IMR-90 (cell line): ENCODE results near the gene RPL31. TPM values are rescaled to one million over a fixed set of nuclear protein-coding genes. Genes with fewer than 3 reads are reported as not detected.

Source experiments
- ATAC-seq: fragments of 200-7000 bp; cut with Tn5 transposase; 2 replicates; pipeline ENCODE4 v1.9.1; 2020; ENCODE audit warnings: low read depth, mild to moderate bottlenecking, moderate library complexity
- BruUV-seq: library from RNA; stranded (reverse); fragments of 400-500 nt; replicated peaks from 2 replicates; lab custom pipeline; 2021; lab: Mats Ljungman, UMichigan
- CTCF ChIA-PET: fragments of 300-600 bp; formaldehyde crosslinking; extraction: SDS; loops from one replicate; lab custom pipeline; 2021; ENCODE audit warnings: antibody characterized with exemption; lab: Yijun Ruan, JAX
- POLR2A ChIA-PET: fragments of 300-600 bp; sonication (Branson Sonifier 250); formaldehyde crosslinking; loops from one replicate; lab custom pipeline; 2022; ENCODE audit warnings: antibody characterized with exemption; ENCODE audit not compliant: unreplicated experiment; lab: Charles Lee
- DNase-seq: peaks from one replicate; pipeline ENCODE4 v3.0.0; 2013
- H2AFZ ChIP-seq: replicated peaks from 2 replicates; pipeline ENCODE3; 2013; ENCODE audit warnings: low read length, mild to moderate bottlenecking; ENCODE audit not compliant: poor library complexity
- H2AK5ac ChIP-seq: 2 replicates; pipeline ENCODE4 v1.6.1; 2013; ENCODE audit warnings: low read depth, low read length, inconsistent platforms
- H2AK9ac ChIP-seq: replicated peaks from 2 replicates; pipeline ENCODE3; 2013; ENCODE audit warnings: mild to moderate bottlenecking, low read depth, low read length, moderate library complexity; ENCODE audit not compliant: poor library complexity
- H2BK120ac ChIP-seq: 2 replicates; pipeline ENCODE4 v1.6.1; 2013; ENCODE audit warnings: low read depth, low read length, inconsistent platforms
- H2BK15ac ChIP-seq: 3 replicates; pipeline ENCODE4 v1.6.1; 2013; ENCODE audit warnings: low read depth, low read length, inconsistent platforms
- H2BK20ac ChIP-seq: 2 replicates; pipeline ENCODE4 v1.6.1; 2013; ENCODE audit warnings: low read depth, mild to moderate bottlenecking, inconsistent platforms, low read length, moderate library complexity
- H2BK5ac ChIP-seq: 2 replicates; pipeline ENCODE4 v1.6.1; 2013; ENCODE audit warnings: mild to moderate bottlenecking, low read depth, low read length, inconsistent platforms; ENCODE audit not compliant: poor library complexity, severe bottlenecking
- H3K14ac ChIP-seq: replicated peaks from 2 replicates; pipeline ENCODE4 v1.6.1; 2013; ENCODE audit warnings: low read depth, low read length, inconsistent platforms
- H3K18ac ChIP-seq: 2 replicates; pipeline ENCODE4 v1.6.1; 2013; ENCODE audit warnings: low read depth, low read length, control low read depth
- H3K23ac ChIP-seq: 2 replicates; pipeline ENCODE4 v1.6.1; 2013; ENCODE audit warnings: low read depth, low read length, inconsistent platforms
- H3K27ac ChIP-seq: 2 replicates; pipeline ENCODE4 v1.5.1; 2013; ENCODE audit warnings: mild to moderate bottlenecking, control low read depth, low read length; ENCODE audit not compliant: insufficient read depth
- H3K27me3 ChIP-seq: 2 replicates; pipeline ENCODE4 v1.6.1; 2013; ENCODE audit warnings: low read length; ENCODE audit not compliant: control insufficient read depth, insufficient read depth
- H3K36me3 ChIP-seq: 2 replicates; pipeline ENCODE4 v1.6.1; 2013; ENCODE audit warnings: low read length, mixed read lengths; ENCODE audit not compliant: control insufficient read depth, insufficient read depth
- H3K4ac ChIP-seq: 2 replicates; pipeline ENCODE4 v1.6.1; 2013; ENCODE audit warnings: low read depth, low read length, inconsistent platforms
- H3K4me1 ChIP-seq: 2 replicates; pipeline ENCODE4 v1.6.1; 2013; ENCODE audit warnings: low read length, mixed read lengths; ENCODE audit not compliant: control insufficient read depth, insufficient read depth
- H3K4me2 ChIP-seq: 2 replicates; pipeline ENCODE4 v1.6.1; 2013; ENCODE audit warnings: low read depth, mild to moderate bottlenecking, control low read depth, low read length, moderate library complexity
- H3K4me3 ChIP-seq: 2 replicates; pipeline ENCODE4 v1.5.1; 2013; ENCODE audit warnings: low read depth, mild to moderate bottlenecking, control low read depth, low read length, moderate library complexity; ENCODE audit not compliant: insufficient read depth
- H3K56ac ChIP-seq: 2 replicates; pipeline ENCODE4 v1.6.1; 2013; ENCODE audit warnings: low read length, inconsistent platforms; ENCODE audit not compliant: insufficient read depth; ENCODE audit errors: extremely low read depth
- H3K79me1 ChIP-seq, 2 experiments: 2 replicates each; pipeline ENCODE4 v1.6.1; 2013; ENCODE audit warnings: low read length in 2 of 2, inconsistent platforms in 1 of 2, low read depth in 1 of 2
- H3K9ac ChIP-seq: 2 replicates; pipeline ENCODE4 v1.6.1; 2013; ENCODE audit warnings: low read depth, low read length, control low read depth
- H3K9me1 ChIP-seq: 2 replicates; pipeline ENCODE4 v1.6.1; 2013; ENCODE audit warnings: low read length, inconsistent platforms; ENCODE audit not compliant: insufficient read depth
- H3K9me3 ChIP-seq: 2 replicates; pipeline ENCODE4 v1.6.1; 2013; ENCODE audit warnings: low read length; ENCODE audit not compliant: control insufficient read depth, insufficient read depth
- H4K20me1 ChIP-seq: 2 replicates; pipeline ENCODE4 v1.6.1; 2013; ENCODE audit warnings: low read length, inconsistent platforms; ENCODE audit not compliant: insufficient read depth
- H4K5ac ChIP-seq: 2 replicates; pipeline ENCODE4 v1.6.1; 2013; ENCODE audit warnings: mild to moderate bottlenecking, low read depth, low read length, control low read depth
- H4K8ac ChIP-seq, 2 experiments: 2 replicates each; pipeline ENCODE4 v1.6.1; 2013; ENCODE audit warnings: low read depth in 2 of 2, low read length in 2 of 2, control low read depth in 1 of 2, inconsistent platforms in 1 of 2
- H4K91ac ChIP-seq: 2 replicates; pipeline ENCODE4 v1.6.1; 2013; ENCODE audit warnings: low read depth, low read length, inconsistent platforms; ENCODE audit not compliant: insufficient read depth
- USF2 ChIP-seq: fragments of 150-350 bp; IDR thresholded peaks from 2 replicates; pipeline ENCODE4 v1.6.1; 2017; ENCODE audit warnings: mild to moderate bottlenecking, antibody characterized with exemption, low read length, low read depth
- WGBS, 2 experiments: methylation state at CpG; one replicate each; pipeline versions ENCODE4 v1.1.5 to v1.1.7; 2013; ENCODE audit warnings: missing lambda C conversion rate in 2 of 2; ENCODE audit not compliant: insufficient read length in 1 of 2; ENCODE audit errors: extremely low coverage in 2 of 2; 5-methylcytosine and 5-hydroxymethylcytosine counted together
- dilution Hi-C: fragments of 300-500 bp; cut with HindIII; formaldehyde crosslinking; loops from one replicate; pipeline ENCODE4 v1.14.3; 2018; ENCODE audit warnings: low sequenced_read_pairs; ENCODE audit not compliant: unreplicated experiment
- in situ Hi-C: fragments of 300-500 bp; cut with MboI; formaldehyde crosslinking; loops from 3 replicates; pipeline ENCODE4 v1.14.3; 2019; ENCODE audit warnings: low sequenced_read_pairs, inconsistent platforms, mixed read lengths
- intact Hi-C: fragments of 100-400 bp; cut with micrococcal nuclease; formaldehyde crosslinking; loops from 2 replicates; pipeline ENCODE4 v1.10.0; 2022
- polyA plus RNA-seq, 3 experiments: library from polyadenylated mRNA; depleted of rRNA; stranded (reverse); fragments of >200 nt; gene quantifications; 2 replicates each; pipeline ENCODE4 v1.2.3, GENCODE V29; 2012; ENCODE audit warnings: low replicate concordance in 1 of 3
- total RNA-seq: library from RNA; depleted of rRNA; stranded (reverse); fragments of >200 nt; gene quantifications from 2 replicates; pipeline ENCODE4 v1.2.3, GENCODE V29; 2012

The RPL31 gene
- total and polyA plus RNA-seq, 2 of the 4 experiments (the other 2 are of a cell fraction) = 358 to 2,908 TPM

GRCh38 chr2:100969998-100970397, 32.1 kb upstream of the RPL31 start:
- no peak overlapping the region for H2AK5ac ChIP-seq
- peaks cover 30% of the 10 kb centered on the region for H3K36me3 ChIP-seq
- no peak overlapping the region for H3K18ac ChIP-seq
- H3K9me3 ChIP-seq = no peaks in the 10 kb centered on the region
- in situ Hi-C loops = loop anchor here (5.0 kb wide), 1 partner anchor 148 kb away; the partner anchor contains the start of gene NPAS2
- H3K4me3 ChIP-seq = no peak overlapping the region
- H4K8ac ChIP-seq = no peak overlapping the region
- H3K14ac ChIP-seq = no peak overlapping the region
- no CpG with 5 or more reads among the region's 7 CpGs for WGBS, 2 experiments
- H4K91ac ChIP-seq = no peak overlapping the region
- no peak overlapping the region for H3K4ac ChIP-seq
- no peak overlapping the region for H3K23ac ChIP-seq
- no peaks in the 10 kb centered on the region for H3K79me1 ChIP-seq
- no peak overlapping the region for H2AK9ac ChIP-seq
- no peak for TF ChIP-seq USF2
- no peak overlapping the region for H4K5ac ChIP-seq
- no peak overlapping the region for H3K56ac ChIP-seq
- no peak overlapping the region for H3K4me2 ChIP-seq
- no peaks in the 10 kb centered on the region for H4K20me1 ChIP-seq
- no peak overlapping the region for H2BK15ac ChIP-seq
- DNase-seq (no peak), ATAC-seq (no peak)
- POLR2A ChIA-PET = no interaction called here
- intact Hi-C loops = no loop called here
- dilution Hi-C loops = no loop called here
- peaks cover 6% of the 10 kb centered on the region; the same call in 1 of the 2 replicates for H3K9me1 ChIP-seq
- no peak overlapping the region for H3K27ac ChIP-seq
- no peak overlapping the region for H2BK20ac ChIP-seq
- H3K4me1 ChIP-seq = no peaks in the 10 kb centered on the region
- H2AFZ ChIP-seq = no peak overlapping the region
- BruUV-seq = no TSS peak
- no peak overlapping the region for H2BK5ac ChIP-seq
- CTCF ChIA-PET = no interaction called here
- no peaks in the 10 kb centered on the region for H3K27me3 ChIP-seq
- no peak overlapping the region for H3K9ac ChIP-seq
- no peak overlapping the region for H2BK120ac ChIP-seq
